M059J (cell line): ENCODE measurements around the gene NUP50. TPM values are rescaled to one million over a fixed set of nuclear protein-coding genes. Genes with fewer than 3 reads are reported as not detected.
"Not testable (repeated sequence)": the region's sequence is repeated elsewhere in the genome, so short reads cannot be mapped to it uniquely, and the experiment has no call there.

ENCODE experiments used
- DNase-seq: peaks from one replicate; pipeline ENCODE4 v3.0.0-alpha.2; 2012; ENCODE audit warnings: low read depth
- total RNA-seq: library from RNA; depleted of rRNA; stranded (reverse); fragments of >200 nt; shearing (Covaris generic); gene quantifications from 2 replicates; pipeline ENCODE4 v1.2.3, GENCODE V29; 2014

Gene NUP50
- total RNA-seq, 1 experiment from 2014 or later: 63.5 TPM

- DNase-seq: no peak
Measured at GRCh38 chr22:45162531-45162930, 1.2 kb upstream of the NUP50 start.

- peak; percentile 16 for DNase-seq
Measured at GRCh38 chr22:45163099-45163450, 650 bp upstream of the NUP50 start.

GRCh38 chr22:45164270-45165088, 754 bp downstream of the NUP50 start:
- peak; percentile 5 for DNase-seq

DNA sequence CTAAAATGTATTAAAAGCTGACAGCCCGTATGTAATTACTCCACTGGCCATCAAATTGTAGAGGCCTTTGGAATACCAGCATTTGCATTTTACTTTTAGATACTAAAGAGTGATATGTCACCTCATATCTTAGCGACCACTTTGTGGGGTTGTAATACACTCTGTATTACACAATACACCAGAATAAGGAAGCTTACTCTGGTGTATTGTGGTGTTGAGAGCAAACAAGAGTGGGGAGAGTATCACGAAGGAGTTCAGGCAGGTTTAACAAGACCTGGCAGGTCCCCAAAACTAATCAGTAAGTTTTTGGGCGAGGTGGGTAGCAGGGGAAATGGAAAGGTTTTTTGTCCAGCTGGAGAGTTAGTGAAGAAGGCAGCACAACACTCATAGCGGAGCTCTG, 3.2 kb downstream of the NUP50 start:
- DNase-seq: no peak

GRCh38 chr22:45169591-45170466, 6.1 kb downstream of the NUP50 start:
- DNase-seq: peak; percentile 74

GRCh38 chr22:45171830-45172229, 8.1 kb downstream of the NUP50 start:
- DNase-seq: no peak

DNA sequence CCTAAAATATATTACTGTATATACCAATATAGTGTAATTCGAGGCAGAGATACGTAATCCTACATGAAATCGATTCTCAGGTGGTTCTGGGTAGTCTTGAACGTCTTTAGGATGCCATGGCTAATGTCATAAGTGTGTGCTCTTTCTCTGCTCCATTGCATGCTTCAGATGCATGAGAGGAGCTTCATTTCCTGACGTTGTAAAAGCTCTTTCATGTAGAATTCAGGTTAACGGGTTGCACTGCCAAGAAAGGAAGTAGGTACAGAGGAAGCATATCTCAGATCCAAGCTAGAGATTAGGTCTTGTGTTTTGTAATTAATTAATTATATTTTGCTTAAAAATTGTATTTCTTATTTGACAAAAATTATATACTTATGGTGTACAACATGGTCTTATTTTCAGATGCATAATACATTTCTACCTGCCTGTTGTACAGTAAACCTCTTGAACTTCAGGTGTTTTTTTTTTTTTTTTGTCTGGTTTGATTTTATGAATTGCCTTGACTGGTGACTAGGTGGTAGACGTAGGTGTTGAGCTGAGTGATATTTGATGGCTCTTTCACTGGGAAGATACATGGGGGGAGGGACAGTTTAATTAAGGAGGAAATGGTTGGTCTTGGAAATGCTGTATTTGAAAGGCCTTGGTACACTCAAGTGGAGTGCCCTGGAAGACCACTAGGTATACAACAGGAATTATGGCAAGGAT, 9.3 kb downstream of the NUP50 start:
- no peak for DNase-seq

DNA sequence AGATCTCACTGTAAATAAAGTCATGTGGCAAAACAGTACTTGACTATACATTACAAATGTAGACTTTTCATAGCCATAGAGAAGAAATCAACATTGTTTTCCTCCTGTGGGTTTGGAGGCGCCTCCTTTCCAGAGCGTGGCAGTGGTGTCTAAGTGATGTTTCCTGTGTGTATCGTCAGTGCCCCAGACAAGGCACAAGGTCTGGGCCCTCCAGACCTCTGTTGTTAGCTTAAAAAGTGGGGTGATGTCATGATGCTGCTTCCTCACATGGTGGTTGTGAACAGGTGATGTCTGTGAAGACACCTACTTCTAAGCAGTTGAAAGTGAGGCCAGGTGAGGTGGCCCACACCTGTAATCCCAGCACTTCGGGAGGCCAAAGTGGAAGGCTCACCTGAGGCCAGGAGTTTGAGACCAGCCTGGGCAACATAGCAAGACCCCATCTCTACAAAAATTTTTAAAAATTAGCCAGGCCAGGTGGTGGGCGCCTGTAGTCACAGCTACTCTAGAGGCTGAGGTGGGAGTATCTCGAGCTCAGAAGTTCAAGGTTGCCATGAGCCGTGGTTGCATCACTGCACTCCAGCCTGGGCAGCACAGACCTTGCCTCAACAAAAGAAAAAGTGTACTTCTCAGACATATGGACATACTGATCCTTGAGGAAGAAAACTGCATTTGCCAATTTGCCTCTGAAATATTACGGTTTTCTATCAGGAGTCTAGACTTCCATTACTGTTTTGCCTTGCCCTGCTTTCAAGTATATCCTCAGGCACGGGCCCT, 15.7 kb downstream of the NUP50 start:
- no peak for DNase-seq

GRCh38 chr22:45180146-45180679, 16.5 kb downstream of the NUP50 start:
- no peak for DNase-seq

- no peak for DNase-seq
Measured at GRCh38 chr22:45181240-45181639, 17.5 kb downstream of the NUP50 start.

- no peak for DNase-seq
Measured at GRCh38 chr22:45181766-45182165, 18.0 kb downstream of the NUP50 start.

GRCh38 chr22:45183974-45184373, 20.2 kb downstream of the NUP50 start:
- DNase-seq: no peak

DNA sequence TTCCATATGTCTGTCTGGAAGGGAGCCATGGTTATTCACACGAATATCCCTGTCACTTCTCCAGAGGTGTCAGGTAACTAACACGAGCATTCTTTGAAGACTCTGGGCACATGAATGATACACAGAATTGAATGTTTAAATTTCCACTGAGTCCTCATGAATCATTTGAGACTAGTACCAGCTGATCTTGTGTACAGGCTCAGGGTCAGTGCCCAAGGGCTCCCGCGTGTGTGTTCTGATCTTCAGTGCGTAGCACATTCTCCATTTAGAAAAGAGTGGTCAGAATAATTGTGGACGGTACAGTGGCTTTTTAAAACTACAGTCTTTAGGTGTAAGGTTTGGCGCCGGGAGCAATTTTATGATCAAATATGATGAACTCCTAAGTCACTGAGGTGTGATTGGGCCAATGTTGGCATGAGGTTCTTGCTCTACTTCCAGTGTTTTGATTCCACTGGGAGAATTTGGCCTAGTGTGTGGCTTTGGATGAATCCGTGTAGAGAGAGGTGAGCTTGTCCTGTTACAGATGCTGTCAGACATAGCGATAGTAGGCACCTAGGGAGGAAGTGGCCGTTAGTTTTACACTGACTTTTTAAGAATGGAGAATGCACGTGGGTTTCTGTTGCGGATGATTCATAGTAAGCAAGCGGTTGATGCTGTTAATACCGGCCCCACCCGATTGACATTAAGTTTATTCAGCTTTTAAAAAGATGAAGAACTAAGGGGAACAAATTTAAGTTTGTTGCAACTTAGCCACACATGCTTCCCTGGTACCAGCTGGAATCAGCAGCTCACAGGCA, 22.2 kb downstream of the NUP50 start:
- no peak for DNase-seq

- DNase-seq: no peak
Measured at GRCh38 chr22:45187891-45188290, 24.2 kb downstream of the NUP50 start.

- no peak for DNase-seq
Measured at GRCh38 chr22:45188779-45189178, 25.1 kb downstream of the NUP50 start.

- no peak for DNase-seq
Measured at GRCh38 chr22:45190202-45190872, 26.6 kb downstream of the NUP50 start.

DNA sequence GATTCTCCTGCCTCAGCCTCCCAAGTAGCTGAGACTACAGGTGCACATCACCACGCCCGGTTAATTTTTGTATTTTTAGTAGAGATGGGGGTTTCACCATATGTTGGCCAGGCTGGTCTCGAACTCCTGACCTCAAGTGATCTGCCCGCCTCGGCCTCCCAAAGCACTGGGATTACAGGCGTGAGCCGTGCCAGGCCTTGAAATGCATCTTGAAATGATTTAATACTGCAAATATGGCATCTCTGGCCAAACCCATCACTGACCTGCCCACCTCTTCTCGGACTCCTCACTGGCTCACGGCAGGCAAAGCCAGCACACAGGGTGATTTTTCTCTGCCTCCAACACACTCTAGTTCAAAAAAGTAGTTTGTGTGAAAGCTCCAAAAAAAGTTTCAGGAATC, 28.0 kb downstream of the NUP50 start:
- DNase-seq: not testable (repeated sequence)

DNA sequence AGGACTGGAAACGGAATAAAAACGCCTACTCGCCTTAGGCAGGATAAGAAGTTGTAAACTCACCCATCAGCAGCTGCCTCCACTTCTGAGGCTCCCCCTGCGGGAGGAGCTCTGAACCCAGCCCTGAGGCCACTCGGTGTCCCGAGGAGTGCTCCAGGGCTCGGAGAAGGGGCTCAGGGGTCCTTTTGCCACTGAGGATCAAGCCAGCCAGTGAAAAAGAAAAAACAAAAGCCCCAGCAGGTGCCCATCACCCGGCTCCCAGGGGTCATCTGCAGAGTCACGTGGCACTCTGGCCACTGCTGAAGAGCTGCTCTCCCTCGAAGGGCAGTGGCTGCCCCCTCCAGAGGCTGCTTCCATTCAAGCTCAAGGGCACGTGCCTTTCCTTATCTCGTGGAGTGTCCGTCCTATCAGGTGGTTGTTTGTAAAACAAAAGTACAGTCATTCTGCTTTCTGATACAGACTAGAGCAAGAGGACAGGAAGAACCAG, 29.0 kb downstream of the NUP50 start:
- DNase-seq: no peak

DNA sequence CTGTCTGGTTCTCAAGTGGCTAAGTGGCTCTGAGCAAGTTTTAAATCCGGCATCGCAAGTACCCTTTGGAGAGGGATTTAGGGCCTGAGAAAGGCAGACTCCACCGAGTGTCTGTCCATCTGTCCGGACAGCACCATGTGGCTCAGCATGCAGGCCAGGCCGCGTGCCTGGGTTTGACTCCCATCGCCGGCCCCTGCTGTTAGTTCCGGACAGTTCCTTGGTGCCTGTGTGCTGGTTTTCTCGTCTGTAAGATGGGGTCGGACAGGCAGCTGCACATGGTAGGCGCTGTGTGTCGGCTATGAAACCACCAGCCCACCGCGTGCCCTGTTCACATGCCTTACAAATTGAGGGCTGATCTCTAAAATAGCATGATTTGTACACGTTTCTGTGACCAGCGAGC, 31.0 kb downstream of the NUP50 start:
- DNase-seq: no peak

- DNase-seq: no peak
Measured at GRCh38 chr22:45195616-45196015, 31.9 kb downstream of the NUP50 start.
